H1 (cell line): ENCODE results near the gene FBXO34.

Source experiments
- CEBPB ChIP-seq: IDR thresholded peaks from 2 replicates; pipeline ENCODE4 v1.6.1; 2012; ENCODE audit warnings: low read depth, low read length
- FOSL1 ChIP-seq: IDR thresholded peaks from 2 replicates; pipeline ENCODE4 v1.6.1; 2011; ENCODE audit warnings: mild to moderate bottlenecking, low read depth, low read length, moderate library complexity; ENCODE audit not compliant: insufficient read depth
- HDAC2 ChIP-seq, 2 experiments: fragments of 300-600 bp in 1 of 2; sonication (generic) in 1 of 2; IDR thresholded peaks; 2 replicates each; pipeline ENCODE4 v1.6.1; 2011 to 2012; ENCODE audit warnings: low read depth in 2 of 2, low read length in 2 of 2, mild to moderate bottlenecking in 2 of 2, moderate library complexity in 2 of 2, borderline replicate concordance in 1 of 2, inconsistent platforms in 1 of 2
- JUN ChIP-seq: IDR thresholded peaks from 2 replicates; pipeline ENCODE4 v1.6.1; 2011; ENCODE audit warnings: low read depth, mild to moderate bottlenecking, improper control_type of control experiment, low read length
- POLR2A ChIP-seq, 2 experiments: IDR thresholded peaks; 1 replicate in 1 of 2; 2 replicates in 1 of 2; pipeline ENCODE4 v1.6.1; 2011; ENCODE audit warnings: low read depth in 2 of 2, low read length in 2 of 2, mild to moderate bottlenecking in 2 of 2; ENCODE audit errors: control extremely low read depth in 1 of 2
- POLR2AphosphoS5 ChIP-seq: IDR thresholded peaks from 2 replicates; pipeline ENCODE4 v1.6.1; 2011; ENCODE audit warnings: low read depth, low read length
- SUZ12 ChIP-seq: fragments of 200-600 bp; sonication (generic); IDR thresholded peaks from 2 replicates; pipeline ENCODE4 v1.6.1; 2012; ENCODE audit warnings: mild to moderate bottlenecking, inconsistent platforms, low read length, moderate library complexity, mixed read lengths
- TAF1 ChIP-seq: IDR thresholded peaks from 2 replicates; pipeline ENCODE4 v1.6.1; 2011; ENCODE audit warnings: mild to moderate bottlenecking, low read depth, low read length
- YY1 ChIP-seq: IDR thresholded peaks from 2 replicates; pipeline ENCODE4 v1.6.1; 2011; ENCODE audit warnings: low read depth, mild to moderate bottlenecking, low read length
- TF ChIP-seq, protein P1 (sequence below), 3 experiments: IDR thresholded peaks; 1 replicate in 2 of 3; 2 replicates in 1 of 3; pipeline versions ENCODE4 v1.5.1 to v1.6.1; 2011; ENCODE audit warnings: low read length in 3 of 3, mild to moderate bottlenecking in 3 of 3, inconsistent platforms in 2 of 3, low read depth in 1 of 3, moderate library complexity in 1 of 3; ENCODE audit not compliant: insufficient read depth in 1 of 3; ENCODE audit errors: control extremely low read depth in 1 of 3

DNA sequence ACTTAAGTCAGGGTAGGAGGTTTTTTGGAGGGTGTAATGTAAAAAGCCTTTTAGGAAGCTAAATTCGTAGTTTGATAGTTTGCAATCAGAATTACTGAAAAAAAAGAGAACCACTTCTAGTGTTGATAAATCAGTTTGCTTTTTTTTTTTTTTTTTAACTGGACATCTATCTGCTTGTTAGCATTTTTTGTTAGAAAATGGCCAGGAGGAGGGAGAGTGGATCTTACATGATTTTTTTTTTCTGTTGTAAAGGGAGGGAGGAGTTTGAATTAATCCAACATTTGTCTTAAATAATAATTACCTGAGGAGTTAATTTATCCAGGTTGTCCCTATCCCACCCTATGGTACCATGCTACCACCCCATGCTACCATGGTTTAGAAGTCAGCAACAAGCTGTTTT lies 1.2 kb downstream of the FBXO34 start:
- TF ChIP-seq, protein P1, sequence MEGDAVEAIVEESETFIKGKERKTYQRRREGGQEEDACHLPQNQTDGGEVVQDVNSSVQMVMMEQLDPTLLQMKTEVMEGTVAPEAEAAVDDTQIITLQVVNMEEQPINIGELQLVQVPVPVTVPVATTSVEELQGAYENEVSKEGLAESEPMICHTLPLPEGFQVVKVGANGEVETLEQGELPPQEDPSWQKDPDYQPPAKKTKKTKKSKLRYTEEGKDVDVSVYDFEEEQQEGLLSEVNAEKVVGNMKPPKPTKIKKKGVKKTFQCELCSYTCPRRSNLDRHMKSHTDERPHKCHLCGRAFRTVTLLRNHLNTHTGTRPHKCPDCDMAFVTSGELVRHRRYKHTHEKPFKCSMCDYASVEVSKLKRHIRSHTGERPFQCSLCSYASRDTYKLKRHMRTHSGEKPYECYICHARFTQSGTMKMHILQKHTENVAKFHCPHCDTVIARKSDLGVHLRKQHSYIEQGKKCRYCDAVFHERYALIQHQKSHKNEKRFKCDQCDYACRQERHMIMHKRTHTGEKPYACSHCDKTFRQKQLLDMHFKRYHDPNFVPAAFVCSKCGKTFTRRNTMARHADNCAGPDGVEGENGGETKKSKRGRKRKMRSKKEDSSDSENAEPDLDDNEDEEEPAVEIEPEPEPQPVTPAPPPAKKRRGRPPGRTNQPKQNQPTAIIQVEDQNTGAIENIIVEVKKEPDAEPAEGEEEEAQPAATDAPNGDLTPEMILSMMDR (IDR thresholded peaks at IDR 0.05; ENCODE audit: control extremely low read depth in 1 of 3, insufficient read depth in 1 of 3, low read depth in 1 of 3, low read length in 3 of 3): no peak
- TF ChIP-seq SUZ12: no peak
- no peak for TF ChIP-seq YY1
- TF ChIP-seq POLR2AphosphoS5: no peak
- no peak for TF ChIP-seq HDAC2 (IDR thresholded peaks at IDR 0.05; ENCODE audit: borderline replicate concordance in 1 of 2, low read depth in 2 of 2, low read length in 2 of 2)
- TF ChIP-seq FOSL1: no peak
- no peak for TF ChIP-seq POLR2A (IDR thresholded peaks at IDR 0.05; ENCODE audit: control extremely low read depth in 1 of 2, low read depth in 2 of 2, low read length in 2 of 2)
- TF ChIP-seq JUN: no peak
- TF ChIP-seq TAF1: no peak
- no peak for TF ChIP-seq CEBPB
